Measurements from ENCODE around the gene JAK2. TPM values are rescaled to one million over a fixed set of nuclear protein-coding genes. Genes with fewer than 3 reads are reported as not detected.

The JAK2 gene
- polyA plus RNA-seq, 2 of the 4 experiments (the other 2 are of a cell fraction) = 2.9 to 7.7 TPM

DNA sequence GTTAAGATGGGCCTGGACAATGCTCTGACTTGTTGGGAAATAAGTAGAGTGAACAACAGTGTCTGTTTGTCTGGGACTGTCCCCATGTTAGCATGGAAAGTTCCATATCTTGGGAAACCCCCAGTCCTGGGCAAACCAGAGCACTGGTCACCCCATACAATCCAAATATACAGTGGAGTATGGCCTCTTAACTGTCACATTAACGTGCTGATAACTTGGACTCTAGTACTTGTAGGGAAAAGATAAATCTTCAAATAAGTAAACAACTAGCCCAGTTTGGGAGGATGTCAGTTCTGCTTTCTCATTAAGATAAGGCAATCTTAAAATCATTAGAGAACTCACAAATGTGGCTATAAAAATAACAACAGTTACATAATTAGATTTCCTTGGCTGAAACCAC lies 47.6 kb upstream of the JAK2 start:
- Histone ChIP-seq H3K4me3 (no peak overlapping the region), H3K27ac (no peak overlapping the region), H3K9me3 (no peaks in the 10 kb centered on the region), H3K4me1 (no peaks in the 10 kb centered on the region), H3K4me2 (no peak overlapping the region)
- ChIA-PET CTCF (interaction anchor here (1.5 kb wide), 1 partner anchor 28 kb away, joined by 3 read pairs; no protein-coding TSS in a partner anchor), POLR2A (no interaction called here)
- FAIRE-seq (no peak), DNase-seq (ENCODE audit: low read depth in 1 of 2, low spot score in 1 of 2) (no peak), ATAC-seq (no peak)
- TF ChIP-seq ZNF302 (CRISPR knock-in tag; IDR thresholded peaks at IDR 0.05) (no peak), ZC3H11A (IDR thresholded peaks at IDR 0.05) (no peak), ATOH8 (CRISPR knock-in tag; IDR thresholded peaks at IDR 0.05; ENCODE audit: low read depth) (no peak), CHD2 (IDR thresholded peaks at IDR 0.05; ENCODE audit: low read length, partially characterized antibody) (no peak), TFCP2L1 (CRISPR knock-in tag; IDR thresholded peaks at IDR 0.05) (no peak), EP300 (IDR thresholded peaks at IDR 0.05) (no peak), EHF (CRISPR knock-in tag; IDR thresholded peaks at IDR 0.05) (no peak), KDM1A (IDR thresholded peaks at IDR 0.05; ENCODE audit: low read depth) (no peak), HOXA7 (CRISPR knock-in tag; IDR thresholded peaks at IDR 0.05) (no peak), RARB (CRISPR knock-in tag; IDR thresholded peaks at IDR 0.05) (no peak), CHD4 (IDR thresholded peaks at IDR 0.05; ENCODE audit: borderline replicate concordance) (no peak), RFX5 (IDR thresholded peaks at IDR 0.05) (no peak), ELK1 (IDR thresholded peaks at IDR 0.05; ENCODE audit: low read depth, low read length) (no peak), PHF8 (IDR thresholded peaks at IDR 0.05; ENCODE audit: borderline replicate concordance, low read depth) (no peak), MAZ (IDR thresholded peaks at IDR 0.05; ENCODE audit: borderline replicate concordance, low read depth, low read length) (no peak)
- TF ChIP-seq, protein P1, sequence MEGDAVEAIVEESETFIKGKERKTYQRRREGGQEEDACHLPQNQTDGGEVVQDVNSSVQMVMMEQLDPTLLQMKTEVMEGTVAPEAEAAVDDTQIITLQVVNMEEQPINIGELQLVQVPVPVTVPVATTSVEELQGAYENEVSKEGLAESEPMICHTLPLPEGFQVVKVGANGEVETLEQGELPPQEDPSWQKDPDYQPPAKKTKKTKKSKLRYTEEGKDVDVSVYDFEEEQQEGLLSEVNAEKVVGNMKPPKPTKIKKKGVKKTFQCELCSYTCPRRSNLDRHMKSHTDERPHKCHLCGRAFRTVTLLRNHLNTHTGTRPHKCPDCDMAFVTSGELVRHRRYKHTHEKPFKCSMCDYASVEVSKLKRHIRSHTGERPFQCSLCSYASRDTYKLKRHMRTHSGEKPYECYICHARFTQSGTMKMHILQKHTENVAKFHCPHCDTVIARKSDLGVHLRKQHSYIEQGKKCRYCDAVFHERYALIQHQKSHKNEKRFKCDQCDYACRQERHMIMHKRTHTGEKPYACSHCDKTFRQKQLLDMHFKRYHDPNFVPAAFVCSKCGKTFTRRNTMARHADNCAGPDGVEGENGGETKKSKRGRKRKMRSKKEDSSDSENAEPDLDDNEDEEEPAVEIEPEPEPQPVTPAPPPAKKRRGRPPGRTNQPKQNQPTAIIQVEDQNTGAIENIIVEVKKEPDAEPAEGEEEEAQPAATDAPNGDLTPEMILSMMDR (IDR thresholded peaks at IDR 0.05) = no peak
- WGBS (ENCODE audit: missing lambda C conversion rate) = 39% methylated on average over 1 of the region's 1 CpG

DNA sequence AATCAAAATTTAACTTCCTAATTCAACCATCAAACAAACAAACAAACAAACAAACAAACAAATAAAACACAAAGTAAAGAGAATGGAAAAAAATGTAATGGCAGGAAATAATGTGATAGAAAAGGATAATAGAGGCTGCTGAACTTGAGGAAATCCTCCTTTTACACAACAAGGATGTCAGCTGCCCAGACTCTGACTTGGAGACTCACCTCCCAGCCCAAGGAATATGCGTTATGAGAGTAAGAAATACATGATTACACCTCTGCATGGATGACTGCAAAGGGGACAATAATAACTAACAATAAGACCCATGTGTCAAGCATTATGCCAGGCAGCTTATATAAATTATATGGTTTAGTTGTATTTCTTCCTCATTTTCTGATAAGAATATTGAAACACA lies 46.6 kb upstream of the JAK2 start:
- Histone ChIP-seq H3K4me3 (no peak overlapping the region), H3K27ac (no peak overlapping the region), H3K4me2 (no peak overlapping the region), H3K9me3 (no peaks in the 10 kb centered on the region), H3K4me1 (no peaks in the 10 kb centered on the region)
- no peak for TF ChIP-seq KDM1A (IDR thresholded peaks at IDR 0.05; ENCODE audit: low read depth)
- no peak for TF ChIP-seq ZC3H11A (IDR thresholded peaks at IDR 0.05)
- no peak for TF ChIP-seq GATA3 (IDR thresholded peaks at IDR 0.05; ENCODE audit: borderline replicate concordance)
- TF ChIP-seq POLR2AphosphoS2 (conservative IDR thresholded peaks at IDR 0.05; ENCODE audit: low read length) = no peak
- TF ChIP-seq FOSB (CRISPR knock-in tag; IDR thresholded peaks at IDR 0.05) = no peak
- no peak for TF ChIP-seq MAX (IDR thresholded peaks at IDR 0.05)
- no peak for TF ChIP-seq SREBF2 (IDR thresholded peaks at IDR 0.05)
- no peak for TF ChIP-seq JUN (IDR thresholded peaks at IDR 0.05)
- no peak for TF ChIP-seq BHLHE40 (IDR thresholded peaks at IDR 0.05; ENCODE audit: low read depth, low read length)
- TF ChIP-seq, protein P2, sequence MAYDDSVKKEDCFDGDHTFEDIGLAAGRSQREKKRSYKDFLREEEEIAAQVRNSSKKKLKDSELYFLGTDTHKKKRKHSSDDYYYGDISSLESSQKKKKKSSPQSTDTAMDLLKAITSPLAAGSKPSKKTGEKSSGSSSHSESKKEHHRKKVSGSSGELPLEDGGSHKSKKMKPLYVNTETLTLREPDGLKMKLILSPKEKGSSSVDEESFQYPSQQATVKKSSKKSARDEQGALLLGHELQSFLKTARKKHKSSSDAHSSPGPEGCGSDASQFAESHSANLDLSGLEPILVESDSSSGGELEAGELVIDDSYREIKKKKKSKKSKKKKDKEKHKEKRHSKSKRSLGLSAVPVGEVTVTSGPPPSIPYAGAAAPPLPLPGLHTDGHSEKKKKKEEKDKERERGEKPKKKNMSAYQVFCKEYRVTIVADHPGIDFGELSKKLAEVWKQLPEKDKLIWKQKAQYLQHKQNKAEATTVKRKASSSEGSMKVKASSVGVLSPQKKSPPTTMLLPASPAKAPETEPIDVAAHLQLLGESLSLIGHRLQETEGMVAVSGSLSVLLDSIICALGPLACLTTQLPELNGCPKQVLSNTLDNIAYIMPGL (CRISPR knock-in tag; IDR thresholded peaks at IDR 0.05; ENCODE audit: borderline replicate concordance) = no peak
- TF ChIP-seq, protein P3, sequence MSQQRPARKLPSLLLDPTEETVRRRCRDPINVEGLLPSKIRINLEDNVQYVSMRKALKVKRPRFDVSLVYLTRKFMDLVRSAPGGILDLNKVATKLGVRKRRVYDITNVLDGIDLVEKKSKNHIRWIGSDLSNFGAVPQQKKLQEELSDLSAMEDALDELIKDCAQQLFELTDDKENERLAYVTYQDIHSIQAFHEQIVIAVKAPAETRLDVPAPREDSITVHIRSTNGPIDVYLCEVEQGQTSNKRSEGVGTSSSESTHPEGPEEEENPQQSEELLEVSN (IDR thresholded peaks at IDR 0.05; ENCODE audit: borderline replicate concordance, low read depth) = no peak
- TF ChIP-seq NPAS2 (CRISPR knock-in tag; IDR thresholded peaks at IDR 0.05; ENCODE audit: borderline replicate concordance) = no peak
- no peak for TF ChIP-seq RCOR1 (IDR thresholded peaks at IDR 0.05; ENCODE audit: low read depth, low read length)
- no peak for TF ChIP-seq CBX8 (IDR thresholded peaks at IDR 0.05)
- TF ChIP-seq POLR2A (IDR thresholded peaks at IDR 0.05; ENCODE audit: low read length) = no peak
- TF ChIP-seq CHD4 (IDR thresholded peaks at IDR 0.05; ENCODE audit: borderline replicate concordance) = no peak
- no peak for TF ChIP-seq ZSCAN20 (CRISPR knock-in tag; IDR thresholded peaks at IDR 0.05)
- TF ChIP-seq MAFK (IDR thresholded peaks at IDR 0.05; ENCODE audit: partially characterized antibody) = no peak
- TF ChIP-seq, protein P4, sequence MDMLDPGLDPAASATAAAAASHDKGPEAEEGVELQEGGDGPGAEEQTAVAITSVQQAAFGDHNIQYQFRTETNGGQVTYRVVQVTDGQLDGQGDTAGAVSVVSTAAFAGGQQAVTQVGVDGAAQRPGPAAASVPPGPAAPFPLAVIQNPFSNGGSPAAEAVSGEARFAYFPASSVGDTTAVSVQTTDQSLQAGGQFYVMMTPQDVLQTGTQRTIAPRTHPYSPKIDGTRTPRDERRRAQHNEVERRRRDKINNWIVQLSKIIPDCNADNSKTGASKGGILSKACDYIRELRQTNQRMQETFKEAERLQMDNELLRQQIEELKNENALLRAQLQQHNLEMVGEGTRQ (IDR thresholded peaks at IDR 0.05) = no peak
- POLR2A ChIA-PET = interaction anchor here (0.6 kb wide), 1 partner anchor 120 kb away, joined by 5 read pairs; no protein-coding TSS in a partner anchor
- FAIRE-seq (no peak), ATAC-seq (no peak), DNase-seq (ENCODE audit: low read depth in 1 of 2, low spot score in 1 of 2) (no peak)
- WGBS (ENCODE audit: missing lambda C conversion rate) = 91% methylated on average over 1 of the region's 1 CpG
- CTCF ChIA-PET = interaction anchor here (0.5 to 3.1 kb wide), 4 partner anchors 14 to 176 kb away, joined by 3 to 14 read pairs (median 4); no protein-coding TSS in a partner anchor

Measured in A549 (cell line).